RWPE1 (cell line): ENCODE results near the gene CRTAP.
"Not testable (repeated sequence)": the region's sequence is repeated elsewhere in the genome, so short reads cannot be mapped to it uniquely, and the experiment has no call there.

Experiments
- CTCF ChIA-PET: fragments of 350-600 bp; sonication (Branson Sonifier 250); formaldehyde crosslinking; extraction: SDS; loops from one replicate; lab custom pipeline; 2021; lab: Yijun Ruan, JAX
- POLR2A ChIA-PET: fragments of 400-600 bp; formaldehyde crosslinking; extraction: SDS; loops from one replicate; lab custom pipeline; 2020; ENCODE audit warnings: antibody characterized with exemption; ENCODE audit not compliant: low non-redundant PET; lab: Yijun Ruan, JAX
- DNase-seq: peaks from one replicate; pipeline ENCODE4 v3.0.0; 2012; ENCODE audit warnings: low spot score
- H3K27ac ChIP-seq: fragments of 450-650 bp; 2 replicates; pipeline ENCODE4 v1.5.1; 2017
- CTCF ChIP-seq: fragments of 450-650 bp; conservative IDR thresholded peaks from 2 replicates; pipeline ENCODE4 v1.5.1; 2017; ENCODE audit warnings: low read depth, mild to moderate bottlenecking

CRTAP gene

GRCh38 chr3:33173672-33174071, 59.9 kb downstream of the CRTAP start:
- H3K27ac ChIP-seq: no peak overlapping the region
- ChIA-PET POLR2A (no interaction called here), CTCF (no interaction called here)
- no peak for DNase-seq
- no peak for TF ChIP-seq CTCF

GRCh38 chr3:33174095-33174494, 60.3 kb downstream of the CRTAP start:
- DNase-seq: no peak
- no peak overlapping the region for H3K27ac ChIP-seq
- no peak for TF ChIP-seq CTCF
- ChIA-PET CTCF (no interaction called here), POLR2A (no interaction called here)

- no peak overlapping the region for H3K27ac ChIP-seq
- ChIA-PET POLR2A (no interaction called here), CTCF (no interaction called here)
- no peak for DNase-seq
- TF ChIP-seq CTCF: no peak
Measured at GRCh38 chr3:33174711-33175414, 61.0 kb downstream of the CRTAP start.

- H3K27ac ChIP-seq: no peak overlapping the region
- ChIA-PET POLR2A (no interaction called here), CTCF (no interaction called here)
- TF ChIP-seq CTCF: no peak
- no peak for DNase-seq
Measured at GRCh38 chr3:33179132-33179531, 65.3 kb downstream of the CRTAP start.

GRCh38 chr3:33181229-33181628, 67.4 kb downstream of the CRTAP start:
- ChIA-PET CTCF (no interaction called here), POLR2A (no interaction called here)
- DNase-seq: no peak
- no peak for TF ChIP-seq CTCF
- H3K27ac ChIP-seq: no peak overlapping the region

GRCh38 chr3:33181641-33182040, 67.8 kb downstream of the CRTAP start:
- CTCF ChIA-PET, POLR2A ChIA-PET, DNase-seq, H3K27ac ChIP-seq: not testable (repeated sequence)

- CTCF ChIA-PET: interaction anchor here (0.7 kb wide), 1 partner anchor 16 kb away, joined by 3 read pairs; no protein-coding TSS in a partner anchor
Measured at GRCh38 chr3:33184863-33185262, 71.0 kb downstream of the CRTAP start.

More at GRCh38 chr3:33184863-33185262, 71.0 kb downstream of the CRTAP start:
- no peak for TF ChIP-seq CTCF
- POLR2A ChIA-PET: no interaction called here
- DNase-seq: no peak
- H3K27ac ChIP-seq: no peak overlapping the region
